Measurements from ENCODE around the gene IGFBP3. TPM values are rescaled to one million over a fixed set of nuclear protein-coding genes. Genes with fewer than 3 reads are reported as not detected.

Gene IGFBP3
- total and polyA plus RNA-seq, 5 experiments from 2014 or later, result 2.1 to 13.7 (median 10.4) TPM

DNA sequence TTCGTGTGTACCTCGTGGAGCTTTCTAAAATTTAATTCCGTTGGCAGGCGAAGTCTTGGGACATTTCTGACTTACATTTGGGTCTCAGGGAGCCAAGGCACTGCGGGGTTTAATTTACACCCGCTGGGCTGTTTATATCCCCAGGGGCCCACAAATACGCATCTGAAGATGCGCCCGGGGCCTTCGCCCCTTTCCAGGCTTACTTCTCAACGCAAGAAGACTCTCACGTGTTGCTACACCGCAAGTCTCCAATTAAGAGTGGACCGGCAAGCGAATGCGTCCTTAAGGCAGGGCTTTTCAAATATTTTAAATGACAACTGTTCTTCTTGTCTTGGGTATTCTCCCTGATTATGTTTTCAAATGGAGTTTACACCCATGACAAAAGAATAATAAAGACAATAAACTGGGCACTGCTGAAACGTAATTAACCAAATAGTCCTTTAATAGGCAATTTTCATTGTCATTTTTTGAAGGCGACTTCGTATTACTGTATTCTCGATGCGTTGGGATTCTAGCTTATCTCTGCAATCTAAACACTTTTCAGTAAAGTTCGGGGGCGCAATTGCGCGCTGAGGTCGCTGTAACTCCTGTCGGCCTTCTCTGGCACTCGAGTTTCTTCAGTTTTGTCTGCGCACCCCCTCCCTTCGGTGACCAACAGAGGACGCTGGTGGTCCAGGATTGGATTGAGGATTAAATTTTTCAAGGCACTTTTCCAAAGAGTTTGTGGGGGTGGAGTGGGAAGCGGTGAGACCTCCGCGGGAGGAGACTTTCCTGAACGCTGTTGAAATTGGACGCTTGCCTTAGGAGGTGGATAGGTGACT, 837 bp upstream of the IGFBP3 start:
- Mint-ChIP-seq H3K4me3 (peak overlapping the region; percentile 58 to 80 (median 68)), H3K27ac (peak overlapping the region in 4 of 10 donors; percentile 61 to 93 (median 74)), H3K9me3 (no peaks in the 10 kb centered on the region), H3K27me3 (peaks cover 12 to 66% (median 46%) of the 10 kb centered on the region in 5 donors), H3K4me1 (peaks cover 10 to 29% (median 27%) of the 10 kb centered on the region in 4 donors), H3K36me3 (no peaks in the 10 kb centered on the region)
- POLR2A ChIA-PET, result interaction anchor here (0.5 to 2.8 kb wide), 3 partner anchors 18 to 422 kb away, joined by 3 to 11 read pairs (median 4); no protein-coding TSS in a partner anchor
- ATAC-seq (no peak), DNase-seq (peak in 2 of 10 donors; percentile 9 to 13)

DNA sequence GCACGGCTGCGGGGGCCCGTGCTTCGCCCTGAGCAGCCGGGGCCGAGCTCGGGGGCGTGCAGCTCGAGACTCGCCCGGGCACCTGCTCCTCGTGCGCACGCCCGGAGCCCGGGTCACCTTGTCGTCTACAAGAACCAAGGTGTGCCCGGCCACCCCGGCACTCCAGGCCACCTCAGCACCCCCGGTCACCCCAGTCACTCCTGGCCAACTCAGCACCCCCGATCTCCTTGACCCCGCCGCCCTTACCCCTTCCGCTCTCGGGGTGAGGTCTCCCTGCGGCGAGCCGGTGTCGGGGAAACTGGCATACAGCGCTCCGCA, 268 bp upstream of the IGFBP3 start:
- Mint-ChIP-seq H3K27ac (peak overlapping the region in 2 of 10 donors; percentile 39 to 66), H3K27me3 (peaks cover 12 to 69% (median 49%) of the 10 kb centered on the region in 5 donors), H3K4me1 (peaks cover 10 to 29% (median 27%) of the 10 kb centered on the region in 4 donors), H3K36me3 (no peaks in the 10 kb centered on the region), H3K9me3 (no peaks in the 10 kb centered on the region), H3K4me3 (peak overlapping the region in 9 of 10 donors; percentile 20 to 75 (median 64))
- POLR2A ChIA-PET, result interaction anchor here (0.5 to 2.8 kb wide), 3 partner anchors 16 to 150 kb away, joined by 4 to 11 read pairs (median 5); no protein-coding TSS in a partner anchor
- DNase-seq (no peak), ATAC-seq (no peak)

DNA sequence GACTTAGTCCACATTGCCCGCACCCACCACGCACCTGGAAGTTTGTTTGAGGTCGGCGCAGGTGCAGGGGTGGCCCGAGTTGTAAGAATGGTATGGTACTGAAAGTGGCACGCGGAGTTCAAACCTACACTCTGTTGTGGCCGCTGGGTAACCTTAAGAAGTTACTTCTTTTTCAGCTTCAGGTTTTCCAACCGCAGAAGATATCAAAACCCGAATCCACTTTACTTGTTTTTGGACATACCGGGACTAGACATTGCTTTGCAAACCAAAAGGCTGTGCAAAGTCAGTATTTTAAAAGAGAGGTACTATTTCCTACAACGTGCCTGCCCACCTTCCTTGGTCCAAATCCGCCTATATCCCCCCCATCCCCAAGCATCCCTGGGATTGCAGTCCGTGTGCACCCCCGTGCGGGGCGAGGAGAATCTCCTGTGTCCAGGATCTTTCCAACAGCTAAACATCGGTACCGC, 1.0 kb downstream of the IGFBP3 start:
- H3K27ac Mint-ChIP-seq, result peak overlapping the region in 3 of 10 donors; percentile 14 to 57 (median 20)
- ATAC-seq, result peak in 1 of 2 donors; percentile 15
- POLR2A ChIA-PET, result no interaction called here
- H3K4me3 Mint-ChIP-seq, result peak overlapping the region; percentile 45 to 83 (median 71)
- DNase-seq, result no peak
- H3K36me3 Mint-ChIP-seq, result no peaks in the 10 kb centered on the region
- no peaks in the 10 kb centered on the region for H3K9me3 Mint-ChIP-seq
- H3K27me3 Mint-ChIP-seq, result peaks cover 17 to 69% (median 55%) of the 10 kb centered on the region in 5 donors
- H3K4me1 Mint-ChIP-seq, result peaks cover 10 to 29% (median 27%) of the 10 kb centered on the region in 4 donors

DNA sequence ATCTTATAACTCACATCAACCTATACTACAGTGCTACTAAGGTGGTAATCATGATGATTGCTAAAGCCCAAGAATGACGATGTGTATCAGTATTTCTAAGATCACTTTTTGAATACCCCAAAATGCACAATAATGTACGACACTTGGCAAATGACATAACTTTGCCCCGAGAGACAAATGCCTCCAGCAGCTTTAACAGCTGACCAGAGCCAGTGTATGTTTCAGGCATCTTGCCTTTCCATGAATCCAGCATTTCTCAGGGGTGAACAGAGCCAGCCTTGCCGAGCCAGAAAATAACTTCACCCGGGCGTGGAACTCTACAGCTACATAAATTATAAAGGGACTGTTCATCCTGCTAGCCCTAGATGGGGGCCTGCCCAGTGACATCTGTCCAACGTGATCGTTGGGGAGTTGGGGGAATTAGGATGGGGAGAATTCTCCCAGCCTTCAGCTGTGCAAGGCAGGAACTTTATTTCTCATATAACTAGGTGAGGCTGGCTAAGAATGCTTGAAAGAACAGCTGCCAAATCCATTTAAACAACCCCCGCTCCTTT, 1.8 kb downstream of the IGFBP3 start:
- Mint-ChIP-seq H3K27me3 (peaks cover 14 to 62% (median 52%) of the 10 kb centered on the region in 5 donors), H3K4me1 (peaks cover 10 to 29% (median 27%) of the 10 kb centered on the region in 4 donors), H3K9me3 (no peaks in the 10 kb centered on the region), H3K36me3 (no peaks in the 10 kb centered on the region), H3K4me3 (peak overlapping the region in 5 of 10 donors; percentile 25 to 77 (median 67)), H3K27ac (no peak overlapping the region)
- DNase-seq (no peak), ATAC-seq (no peak)
- POLR2A ChIA-PET, result no interaction called here

DNA sequence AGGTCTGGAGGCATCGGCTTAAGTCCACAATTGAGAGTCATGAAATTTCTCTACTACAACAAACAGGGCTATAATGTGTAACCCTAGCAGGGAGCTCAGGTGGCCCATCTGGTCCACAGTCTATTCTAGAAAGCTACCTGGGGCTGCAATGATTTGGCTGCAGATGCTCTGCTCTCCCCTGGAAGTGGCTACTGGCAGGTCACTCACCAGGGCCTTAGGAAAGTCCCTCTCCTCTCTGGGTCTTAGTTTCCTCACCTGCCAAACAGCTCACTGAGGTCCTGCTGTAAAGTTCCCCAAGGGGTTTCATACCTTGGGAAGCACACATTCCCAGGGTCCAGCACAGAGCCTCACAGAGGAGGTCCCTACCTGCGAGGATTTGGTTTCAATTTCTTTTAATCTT, 2.5 kb downstream of the IGFBP3 start:
- DNase-seq, result no peak
- H3K27me3 Mint-ChIP-seq, result peaks cover 14 to 56% (median 49%) of the 10 kb centered on the region in 5 donors
- no peaks in the 10 kb centered on the region for H3K9me3 Mint-ChIP-seq
- H3K36me3 Mint-ChIP-seq, result no peaks in the 10 kb centered on the region
- POLR2A ChIA-PET, result no interaction called here
- H3K4me3 Mint-ChIP-seq, result no peak overlapping the region
- ATAC-seq, result no peak
- no peak overlapping the region for H3K27ac Mint-ChIP-seq
- peaks cover 10 to 29% (median 27%) of the 10 kb centered on the region in 4 donors for H3K4me1 Mint-ChIP-seq

DNA sequence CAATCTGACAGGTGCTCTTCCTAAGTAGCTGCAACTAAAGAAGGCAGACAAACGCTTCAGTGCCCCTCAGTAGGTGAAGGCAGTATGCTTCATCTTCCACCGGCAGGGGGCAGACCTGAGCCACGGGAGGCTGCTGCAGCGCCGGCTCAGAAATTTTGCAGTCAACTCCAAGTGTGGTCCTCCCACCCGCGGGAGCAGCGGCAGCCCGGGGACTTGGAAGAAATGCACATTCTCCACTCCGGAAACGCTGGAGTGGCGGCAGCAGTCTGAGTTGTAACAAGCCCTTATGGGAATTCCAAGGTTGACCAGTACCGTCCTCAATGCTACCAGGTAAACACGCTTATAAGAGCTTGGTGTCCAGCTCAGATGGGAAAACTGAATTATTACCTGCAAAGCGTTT, 3.4 kb downstream of the IGFBP3 start:
- Mint-ChIP-seq H3K9me3 (no peaks in the 10 kb centered on the region), H3K27me3 (peaks cover 14 to 55% (median 41%) of the 10 kb centered on the region in 5 donors), H3K27ac (no peak overlapping the region), H3K4me3 (peak overlapping the region in 2 of 10 donors; percentile 27 to 55), H3K4me1 (peaks cover 3 to 22% (median 19%) of the 10 kb centered on the region in 4 donors), H3K36me3 (no peaks in the 10 kb centered on the region)
- DNase-seq (peak; percentile 27 to 84 (median 68)), ATAC-seq (peak; percentile 26 to 35)
- POLR2A ChIA-PET, result no interaction called here

DNA sequence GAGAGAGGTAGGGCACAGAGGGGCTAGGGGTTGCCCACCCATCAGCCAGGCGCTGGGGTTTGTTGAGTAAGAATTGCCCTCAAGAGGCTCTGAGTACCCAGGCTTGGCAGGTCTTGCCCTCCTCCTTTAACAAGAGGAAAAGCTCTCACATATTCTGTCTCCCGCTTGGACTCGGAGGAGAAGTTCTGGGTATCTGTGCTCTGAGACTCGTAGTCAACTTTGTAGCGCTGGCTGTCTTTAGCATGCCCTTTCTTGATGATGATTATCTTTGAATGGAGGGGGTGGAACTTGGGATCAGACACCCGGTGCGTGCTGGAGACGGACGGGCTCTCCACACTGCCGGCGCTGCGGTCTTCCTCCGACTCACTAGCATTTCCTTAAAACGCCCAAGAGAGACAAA, 4.0 kb downstream of the IGFBP3 start:
- POLR2A ChIA-PET, result no interaction called here
- Mint-ChIP-seq H3K4me3 (peak overlapping the region in 1 of 10 donors; percentile 22), H3K4me1 (peaks cover 0 to 16% (median 13%) of the 10 kb centered on the region in 4 donors)

DNA sequence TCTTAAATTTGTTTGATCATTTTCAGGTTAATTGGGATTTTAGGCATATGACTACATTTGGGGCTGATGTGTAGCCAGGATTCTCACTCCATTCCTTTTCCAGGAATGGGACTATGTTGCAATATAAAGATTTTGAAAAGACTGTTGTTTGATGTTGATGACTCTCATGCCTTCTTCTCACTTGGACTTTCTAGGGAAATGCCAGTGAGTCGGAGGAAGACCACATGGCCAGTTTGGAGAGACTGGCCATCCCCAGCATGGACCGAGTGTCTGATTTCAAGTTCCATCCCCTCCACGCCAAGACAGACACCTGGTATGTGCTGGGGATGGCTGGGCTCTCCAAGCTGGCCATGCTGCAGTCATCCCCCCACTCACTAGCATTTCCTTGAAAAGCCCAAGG, 5.5 kb downstream of the IGFBP3 start:
- H3K4me3 Mint-ChIP-seq, result no peak overlapping the region
- no peaks in the 10 kb centered on the region for H3K36me3 Mint-ChIP-seq
- H3K27ac Mint-ChIP-seq, result no peak overlapping the region
- H3K27me3 Mint-ChIP-seq, result peaks cover 13 to 58% (median 38%) of the 10 kb centered on the region in 5 donors
- no peaks in the 10 kb centered on the region for H3K9me3 Mint-ChIP-seq
- H3K4me1 Mint-ChIP-seq, result peaks cover 0 to 11% (median 8%) of the 10 kb centered on the region in 4 donors
- DNase-seq, result no peak
- POLR2A ChIA-PET, result no interaction called here
- no peak for ATAC-seq

More for the DNA sequence above, 4.0 kb downstream of the IGFBP3 start:
- peaks cover 13 to 49% (median 35%) of the 10 kb centered on the region in 5 donors for H3K27me3 Mint-ChIP-seq
- no peaks in the 10 kb centered on the region for H3K36me3 Mint-ChIP-seq
- H3K9me3 Mint-ChIP-seq, result no peaks in the 10 kb centered on the region
- DNase-seq, result no peak
- H3K27ac Mint-ChIP-seq, result no peak overlapping the region
- ATAC-seq, result no peak

DNA sequence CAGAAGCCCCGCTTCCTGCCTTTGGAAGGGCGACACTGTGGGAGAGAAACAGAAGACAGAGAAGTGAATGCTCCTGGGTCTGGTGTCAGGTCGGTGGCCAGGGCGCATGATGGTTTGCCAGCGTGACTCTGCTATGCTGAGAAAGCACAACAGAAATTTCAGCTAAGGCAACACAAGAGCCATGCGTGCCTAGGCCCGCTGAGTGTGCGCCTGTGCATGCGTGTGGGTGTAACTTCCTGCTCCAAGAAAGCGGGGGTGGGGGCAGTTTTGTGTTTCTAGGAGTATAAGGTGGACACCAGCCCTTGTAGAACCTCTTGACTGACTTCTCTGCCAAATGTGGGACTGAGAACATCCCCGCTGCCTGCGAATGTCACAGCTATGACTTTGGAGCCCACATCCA, 6.2 kb downstream of the IGFBP3 start:
- Mint-ChIP-seq H3K9me3 (no peaks in the 10 kb centered on the region), H3K4me3 (no peak overlapping the region), H3K4me1 (peaks cover 0 to 6% (median 1%) of the 10 kb centered on the region in 4 donors), H3K36me3 (no peaks in the 10 kb centered on the region), H3K27me3 (peaks cover 13 to 52% (median 33%) of the 10 kb centered on the region in 5 donors), H3K27ac (no peak overlapping the region)
- ATAC-seq (no peak), DNase-seq (no peak)
- POLR2A ChIA-PET, result no interaction called here

DNA sequence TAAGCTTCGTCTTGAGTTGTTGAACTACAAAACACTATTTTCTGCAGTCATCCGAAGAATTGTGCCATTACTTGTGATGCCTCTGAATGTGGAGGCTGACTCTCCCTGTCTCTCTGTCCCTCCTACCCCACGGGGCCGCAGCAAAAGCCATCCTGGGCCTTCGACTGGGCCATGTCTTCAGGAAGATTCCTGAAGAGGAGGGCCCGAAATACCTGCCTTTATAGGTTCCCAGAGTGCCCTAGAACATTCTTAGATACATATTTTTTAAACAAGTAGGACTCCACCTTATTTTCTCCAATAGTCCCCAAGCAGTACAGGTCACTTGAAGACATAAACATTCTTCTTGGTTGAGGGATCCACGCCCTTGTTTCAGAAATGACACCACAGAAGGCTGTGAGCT, 8.1 kb downstream of the IGFBP3 start:
- Mint-ChIP-seq H3K4me1 (no peaks in the 10 kb centered on the region), H3K27ac (peak overlapping the region in 1 of 10 donors; percentile 9), H3K9me3 (peaks cover 0 to 6% (median 0%) of the 10 kb centered on the region in 9 donors), H3K27me3 (peaks cover 9 to 45% (median 23%) of the 10 kb centered on the region in 5 donors), H3K36me3 (no peaks in the 10 kb centered on the region), H3K4me3 (no peak overlapping the region)
- DNase-seq (no peak), ATAC-seq (no peak)
- POLR2A ChIA-PET, result no interaction called here

DNA sequence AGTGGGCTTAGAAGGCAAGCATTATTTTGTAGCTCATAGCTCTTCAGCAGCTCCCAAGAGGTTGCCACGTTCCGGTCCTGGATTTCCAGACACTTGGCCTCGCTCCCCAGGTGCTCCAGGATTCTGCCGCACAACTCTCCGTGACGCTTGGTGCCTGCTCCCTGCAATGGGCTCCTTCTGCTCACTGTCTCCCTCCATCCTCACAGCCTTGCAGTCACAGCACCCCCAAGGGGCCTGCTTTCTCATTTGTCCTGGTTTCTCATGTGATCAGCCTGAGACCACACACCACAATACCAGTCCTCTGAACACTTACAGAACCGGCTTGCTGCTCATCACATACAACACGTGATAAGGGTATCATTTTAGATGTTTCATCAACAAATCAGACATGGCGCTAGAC, 9.8 kb downstream of the IGFBP3 start:
- POLR2A ChIA-PET, result no interaction called here
- Mint-ChIP-seq H3K27me3 (peaks cover 12 to 32% (median 16%) of the 10 kb centered on the region in 5 donors), H3K9me3 (peaks cover 0 to 6% (median 0%) of the 10 kb centered on the region in 9 donors), H3K36me3 (no peaks in the 10 kb centered on the region), H3K4me3 (no peak overlapping the region), H3K4me1 (no peaks in the 10 kb centered on the region), H3K27ac (no peak overlapping the region)
- no peak for DNase-seq
- no peak for ATAC-seq

DNA sequence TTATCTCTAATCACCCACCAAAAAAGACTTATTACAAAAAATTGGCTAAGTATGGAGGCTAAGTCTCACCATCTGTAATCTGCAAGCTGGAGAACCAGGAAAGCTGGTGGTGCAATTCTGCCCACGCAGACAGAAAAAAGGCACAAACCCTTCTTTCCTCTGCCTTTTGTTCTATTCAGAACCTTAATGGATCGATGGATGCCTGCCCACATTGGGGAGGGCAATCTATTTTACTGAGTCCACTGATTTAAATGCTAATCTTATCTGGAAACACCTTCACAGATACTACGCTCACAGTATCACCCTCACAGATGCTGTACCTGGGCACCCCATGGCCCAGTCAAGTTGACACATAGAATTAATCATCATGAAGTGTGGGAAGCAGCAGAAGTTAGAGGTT, 10.2 kb downstream of the IGFBP3 start:
- Mint-ChIP-seq H3K27me3 (peaks cover 9 to 28% (median 14%) of the 10 kb centered on the region in 5 donors), H3K36me3 (no peaks in the 10 kb centered on the region), H3K9me3 (peaks cover 0 to 6% (median 0%) of the 10 kb centered on the region in 9 donors), H3K4me3 (no peak overlapping the region), H3K4me1 (no peaks in the 10 kb centered on the region), H3K27ac (no peak overlapping the region)
- ATAC-seq, result no peak
- DNase-seq, result no peak
- POLR2A ChIA-PET, result no interaction called here

DNA sequence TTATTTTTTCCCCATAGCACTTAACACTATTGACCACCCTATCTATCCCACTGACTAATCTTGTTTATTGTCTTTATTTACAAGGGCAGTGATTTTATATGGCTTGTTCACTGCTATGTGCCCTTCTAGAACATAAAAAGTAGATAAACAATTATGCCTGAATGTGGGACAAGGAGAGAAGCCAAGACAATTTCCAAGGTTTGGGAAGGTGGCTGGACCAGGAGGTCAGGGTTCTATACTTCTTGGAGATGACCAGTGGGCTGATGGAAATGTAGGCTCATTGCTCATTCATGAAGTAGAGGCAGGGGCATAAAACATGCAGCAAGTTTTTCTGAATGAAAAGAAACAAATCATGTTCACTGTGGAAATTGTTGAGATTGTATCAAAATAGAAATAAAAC, 11.5 kb downstream of the IGFBP3 start:
- POLR2A ChIA-PET, result no interaction called here

More for the DNA sequence above, 11.5 kb downstream of the IGFBP3 start:
- DNase-seq, result no peak
- Mint-ChIP-seq H3K4me3 (no peak overlapping the region), H3K27ac (no peak overlapping the region), H3K9me3 (peaks cover 0 to 6% (median 0%) of the 10 kb centered on the region in 9 donors), H3K27me3 (peaks cover 7 to 23% (median 11%) of the 10 kb centered on the region in 5 donors), H3K36me3 (no peaks in the 10 kb centered on the region), H3K4me1 (no peaks in the 10 kb centered on the region)
- no peak for ATAC-seq
